Measurements from ENCODE around the gene SETD6.

The SETD6 gene, protein sequence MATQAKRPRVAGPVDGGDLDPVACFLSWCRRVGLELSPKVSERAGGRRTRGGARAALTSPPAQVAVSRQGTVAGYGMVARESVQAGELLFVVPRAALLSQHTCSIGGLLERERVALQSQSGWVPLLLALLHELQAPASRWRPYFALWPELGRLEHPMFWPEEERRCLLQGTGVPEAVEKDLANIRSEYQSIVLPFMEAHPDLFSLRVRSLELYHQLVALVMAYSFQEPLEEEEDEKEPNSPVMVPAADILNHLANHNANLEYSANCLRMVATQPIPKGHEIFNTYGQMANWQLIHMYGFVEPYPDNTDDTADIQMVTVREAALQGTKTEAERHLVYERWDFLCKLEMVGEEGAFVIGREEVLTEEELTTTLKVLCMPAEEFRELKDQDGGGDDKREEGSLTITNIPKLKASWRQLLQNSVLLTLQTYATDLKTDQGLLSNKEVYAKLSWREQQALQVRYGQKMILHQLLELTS

DNA sequence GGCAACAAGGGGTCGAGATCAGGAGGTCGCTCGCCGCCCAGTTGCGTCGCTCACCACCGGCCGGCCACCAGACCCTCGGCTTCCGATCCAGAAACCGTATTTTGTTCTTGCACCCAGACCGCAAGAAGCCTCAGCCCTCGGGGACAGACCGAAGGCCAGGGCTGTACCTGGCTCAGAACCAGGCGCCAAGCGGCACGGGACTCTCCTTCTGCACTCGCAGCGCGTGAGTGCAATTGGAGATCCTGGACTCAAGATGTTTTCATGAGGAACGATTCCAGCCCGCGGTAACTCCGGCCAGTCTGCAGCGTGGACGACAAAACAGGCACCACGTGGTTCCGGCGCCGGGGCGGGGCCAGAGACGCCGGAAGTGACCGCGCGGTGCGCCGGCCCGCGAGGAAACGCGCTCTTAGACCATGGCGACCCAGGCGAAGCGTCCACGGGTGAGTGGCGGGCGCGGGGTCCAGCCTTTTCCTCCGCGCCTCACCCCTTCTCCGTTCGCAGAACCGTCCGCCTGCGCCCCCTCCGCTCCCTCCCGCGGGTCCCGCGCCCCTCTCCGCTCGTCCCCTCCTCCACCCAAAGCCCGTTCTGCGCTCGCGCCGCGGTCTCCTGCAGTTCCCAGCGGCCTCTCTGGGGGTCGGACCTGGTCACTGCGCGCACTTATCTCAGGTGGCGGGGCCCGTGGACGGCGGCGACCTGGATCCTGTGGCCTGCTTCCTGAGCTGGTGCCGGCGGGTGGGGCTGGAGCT, at the start of gene SETD6:
Gene SETD6 (plus strand): TSS at position 393 of the 746 bp plus-strand sequence. CDS start 21 bp downstream, at position 414.
- in situ Hi-C loops (cut with MboI; ENCODE audit: low sequenced_read_pairs): no loop called here

DNA sequence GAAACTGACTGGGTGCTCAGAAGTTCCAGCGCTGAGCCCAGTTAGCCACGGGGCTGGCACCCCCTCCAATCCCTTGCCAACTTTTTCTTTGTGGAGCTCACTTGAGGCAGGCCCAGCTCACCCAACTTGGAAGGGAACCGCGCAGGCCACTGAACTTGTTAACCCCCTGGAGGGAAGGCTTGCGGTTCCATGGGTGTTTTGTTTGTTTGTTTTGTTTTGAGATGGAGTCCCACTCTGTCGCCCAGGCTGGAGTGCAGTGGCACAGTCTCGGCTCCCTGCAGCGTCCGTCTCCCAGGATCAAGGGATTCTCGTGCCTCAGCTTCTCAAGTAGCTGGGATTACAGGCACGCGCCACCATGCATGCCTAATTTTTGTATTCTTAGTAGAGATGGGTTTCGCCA, 49.5 kb upstream of the SETD6 start:
- in situ Hi-C loops (cut with MboI; ENCODE audit: low sequenced_read_pairs): no loop called here

DNA sequence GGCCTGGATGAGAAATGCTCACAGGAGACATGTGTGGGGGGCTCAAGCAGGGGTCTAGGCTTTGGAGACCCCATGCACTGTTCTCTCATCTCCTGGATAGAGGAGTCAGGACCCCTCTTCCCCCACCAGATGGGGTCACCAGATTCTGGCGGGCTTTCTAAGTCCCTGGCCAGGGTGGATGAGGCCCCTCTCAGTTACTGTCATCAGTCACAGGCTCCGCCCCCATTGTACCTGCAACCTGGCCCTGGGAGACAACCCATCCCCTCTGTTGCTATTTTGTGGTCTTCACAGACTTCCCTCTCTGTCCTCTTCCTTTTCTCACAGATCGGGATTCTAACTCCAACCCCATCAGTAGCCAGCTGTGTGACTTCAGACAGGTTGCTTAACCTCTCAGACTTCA, 48.9 kb upstream of the SETD6 start:
- in situ Hi-C loops (cut with MboI; ENCODE audit: low sequenced_read_pairs): no loop called here

DNA sequence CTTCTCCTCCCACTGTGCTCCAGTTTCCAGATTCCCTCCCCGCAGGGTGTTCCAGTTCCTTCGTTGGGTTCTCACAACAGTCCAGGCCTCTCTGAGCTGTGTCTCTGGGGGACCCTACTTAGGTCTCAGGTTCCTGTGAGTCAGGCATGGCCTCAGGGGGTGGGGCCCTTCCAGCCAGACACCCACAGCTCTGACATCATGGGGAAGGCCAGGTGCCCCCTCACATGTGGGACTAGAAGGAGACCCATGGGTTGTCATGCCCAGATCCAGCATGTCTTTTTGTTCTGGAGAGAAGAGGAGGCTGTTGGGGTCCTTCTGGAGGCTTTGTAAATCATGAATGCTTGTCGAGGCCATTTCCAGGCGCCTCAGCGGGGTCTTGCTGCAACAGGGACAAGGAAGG, 47.4 kb upstream of the SETD6 start:
- in situ Hi-C loops (cut with MboI; ENCODE audit: low sequenced_read_pairs): no loop called here

DNA sequence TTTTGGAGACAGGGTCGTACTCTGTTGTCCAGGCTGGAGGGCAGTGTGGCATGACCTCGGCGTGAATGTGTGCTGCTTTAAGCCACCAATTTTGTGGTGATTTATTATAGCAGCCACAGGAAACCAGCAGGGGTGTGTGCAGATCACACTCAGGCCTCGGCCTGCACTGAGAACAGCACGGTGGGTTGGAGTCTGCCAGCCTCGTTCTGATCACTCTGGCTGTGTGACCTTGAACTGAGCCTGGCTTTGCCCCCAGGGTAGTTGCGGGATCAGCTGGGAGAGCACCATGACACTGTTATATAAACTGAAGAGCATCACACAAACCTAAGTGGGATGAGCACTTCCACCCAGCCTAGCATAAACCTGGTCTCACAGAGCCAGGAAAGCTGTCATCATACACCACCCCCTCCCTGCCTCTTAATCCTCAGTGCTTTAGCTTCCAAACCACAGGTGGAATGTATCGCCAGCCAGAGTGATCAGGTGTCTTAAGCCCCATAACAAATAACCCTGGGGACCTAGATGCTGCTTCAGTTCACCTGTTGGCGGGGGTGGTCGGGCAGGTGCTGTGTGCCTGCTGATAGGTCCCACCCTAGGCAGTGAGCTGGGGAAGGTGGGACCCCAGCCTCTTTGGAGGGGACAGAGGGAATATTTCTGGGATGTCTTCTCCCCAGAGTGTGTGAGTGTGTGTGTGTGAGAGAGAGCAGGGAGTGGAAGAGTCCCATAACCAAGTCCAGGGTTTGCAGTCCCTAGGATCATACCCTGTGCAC, 43.9 kb upstream of the SETD6 start:
- in situ Hi-C loops (cut with MboI; ENCODE audit: low sequenced_read_pairs): no loop called here

DNA sequence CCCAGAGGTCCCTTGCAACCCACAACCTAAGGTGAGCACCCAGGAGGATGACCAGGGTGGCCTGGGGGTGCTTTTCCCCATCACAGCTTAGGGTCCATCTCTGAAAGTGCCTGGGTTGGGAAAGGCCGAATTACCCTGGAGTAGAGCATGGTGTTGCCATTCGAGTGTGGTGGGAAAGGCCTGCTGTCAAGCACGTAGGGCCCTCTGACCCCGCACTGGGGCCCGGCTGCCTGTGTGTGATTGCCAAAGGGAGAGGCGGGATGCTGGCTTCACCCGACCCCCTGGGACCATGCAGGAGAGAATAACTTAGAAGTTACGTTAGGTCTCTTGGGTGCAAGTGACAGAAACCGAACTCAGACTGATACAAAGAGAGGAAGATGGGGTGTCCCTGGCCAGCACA, 43.1 kb upstream of the SETD6 start:
- in situ Hi-C loops (cut with MboI; ENCODE audit: low sequenced_read_pairs): no loop called here

DNA sequence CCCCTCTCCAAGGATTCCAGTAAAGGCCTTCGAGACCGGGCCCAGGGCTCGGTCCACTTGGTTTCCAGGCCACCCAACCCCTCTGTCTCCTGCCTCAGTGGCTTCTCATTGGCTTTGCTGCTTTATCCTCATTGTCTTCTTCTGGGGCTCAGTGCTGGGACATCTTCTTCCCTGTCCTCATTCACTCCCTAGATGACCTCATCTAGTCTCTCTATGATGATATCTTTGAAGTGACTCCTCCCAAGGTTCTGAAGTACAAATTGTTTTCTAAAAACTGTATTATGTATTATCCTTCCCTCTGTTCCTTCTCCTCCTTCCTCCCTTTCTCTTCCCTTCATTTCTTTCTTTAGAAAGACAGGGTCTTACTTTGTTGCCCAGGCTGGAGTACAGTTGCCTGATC, 42.5 kb upstream of the SETD6 start:
- in situ Hi-C loops (cut with MboI; ENCODE audit: low sequenced_read_pairs): no loop called here

DNA sequence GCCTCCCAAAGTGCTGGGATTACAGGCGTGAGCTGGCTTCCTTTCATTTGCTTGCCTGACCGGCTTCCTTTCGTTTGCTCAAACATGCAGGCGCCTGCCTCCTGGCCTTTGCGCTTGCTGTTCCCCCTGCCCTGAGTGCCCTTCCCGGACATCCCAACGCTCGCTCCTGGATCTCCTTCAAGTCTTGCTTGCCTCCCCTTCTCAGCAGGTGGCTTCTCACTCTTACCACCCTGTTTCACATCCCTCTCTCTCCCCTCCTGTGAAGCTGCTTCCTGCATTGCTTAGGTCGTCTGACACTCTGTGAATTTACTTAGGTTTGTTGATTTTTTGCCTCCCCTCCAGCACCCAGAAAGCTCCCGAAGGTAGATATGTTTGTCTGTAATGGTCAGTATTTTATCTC, 41.0 kb upstream of the SETD6 start:
- in situ Hi-C loops (cut with MboI; ENCODE audit: low sequenced_read_pairs): no loop called here

DNA sequence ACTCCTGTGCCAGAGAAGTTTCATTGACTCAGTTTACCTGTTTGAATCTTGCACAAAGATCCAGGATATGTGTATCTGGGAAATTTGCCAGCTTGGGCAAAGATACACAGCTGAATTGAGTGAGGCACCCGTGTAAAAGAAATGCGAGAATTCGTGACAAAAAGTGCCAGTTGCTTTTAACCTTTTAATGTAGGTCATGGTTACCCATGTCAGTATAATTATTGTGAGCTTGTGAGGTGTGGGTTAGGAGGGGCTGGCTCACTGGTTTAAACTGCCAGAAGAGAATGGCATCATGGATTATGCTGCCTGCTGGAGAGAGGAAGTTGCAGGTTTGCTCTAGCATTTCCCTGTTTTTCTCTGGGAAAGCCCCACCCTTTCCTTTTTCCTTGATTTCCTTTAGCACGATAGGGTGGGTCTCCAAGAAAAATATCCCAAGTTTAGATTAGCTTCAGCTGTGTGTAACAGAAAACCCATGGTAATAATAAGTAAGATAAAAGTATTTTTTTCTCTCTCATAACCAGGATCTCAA, 40.2 kb upstream of the SETD6 start:
- in situ Hi-C loops (cut with MboI; ENCODE audit: low sequenced_read_pairs): no loop called here

DNA sequence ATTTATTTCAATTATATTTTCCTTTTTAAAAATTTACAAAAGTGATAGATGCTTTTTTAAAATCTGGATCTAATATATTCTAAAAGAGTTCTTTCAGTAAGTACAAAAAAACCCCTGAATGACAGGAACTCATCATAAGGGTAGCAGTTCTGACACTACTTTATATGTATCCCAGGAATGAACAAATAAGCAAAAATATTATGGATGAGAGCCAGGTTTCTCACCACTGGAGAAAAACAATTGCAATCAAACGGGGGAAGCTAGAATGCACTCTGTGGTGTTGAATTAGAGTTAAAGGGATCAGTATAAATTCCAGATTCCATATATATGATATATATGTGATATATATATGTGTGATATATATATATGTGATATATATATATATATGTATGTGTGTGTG, 38.5 kb upstream of the SETD6 start:
- in situ Hi-C loops (cut with MboI; ENCODE audit: low sequenced_read_pairs): no loop called here

DNA sequence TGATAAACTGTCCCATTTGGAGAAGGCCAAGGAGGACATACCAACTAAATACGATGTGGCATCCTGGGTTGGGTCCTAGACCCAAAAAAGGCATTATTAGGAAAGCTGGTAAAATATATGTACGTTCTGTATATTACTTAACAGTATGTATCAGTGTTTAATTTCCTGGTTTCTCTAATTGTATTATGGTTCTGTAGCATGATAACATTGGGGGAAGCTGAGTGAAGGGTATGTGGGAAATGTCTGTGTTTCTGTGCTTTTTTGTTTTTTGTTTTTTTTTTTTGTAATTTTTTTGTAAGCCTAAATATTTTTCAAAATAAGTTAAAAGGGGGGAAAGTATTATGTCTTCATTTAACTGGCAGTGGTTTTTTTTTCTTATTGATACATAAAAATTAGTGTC, 36.9 kb upstream of the SETD6 start:
- in situ Hi-C loops (cut with MboI; ENCODE audit: low sequenced_read_pairs): no loop called here

DNA sequence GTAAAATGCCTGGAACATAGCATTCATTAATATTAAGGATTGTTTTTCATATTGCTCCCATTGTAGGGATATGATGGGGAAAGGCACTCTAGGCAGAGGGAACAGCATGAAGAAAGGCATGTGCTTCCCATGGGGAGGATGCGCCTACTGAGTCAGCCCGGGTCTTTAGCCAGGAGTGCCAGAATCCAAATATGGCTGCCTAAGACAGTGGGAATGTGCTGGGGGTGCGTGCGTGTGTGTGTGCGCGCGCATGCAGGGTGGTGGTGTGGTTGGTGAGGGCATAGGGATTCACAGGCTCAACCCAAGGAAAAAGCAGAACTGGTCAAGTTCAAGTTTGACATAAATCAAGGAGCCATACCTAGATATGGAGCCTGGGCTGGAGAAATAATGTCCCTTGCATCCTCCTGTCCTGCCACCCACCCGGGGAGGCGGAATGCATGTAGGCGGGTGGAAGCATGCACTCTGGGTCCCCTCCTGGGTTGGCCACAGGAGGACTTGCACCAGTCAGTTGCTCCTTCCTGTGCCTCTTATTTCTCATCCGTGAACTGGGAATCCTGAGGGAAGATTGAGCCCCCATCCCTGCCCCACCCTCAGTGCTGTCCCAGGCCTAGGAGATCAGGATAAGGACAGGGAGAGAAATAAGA, 34.0 kb upstream of the SETD6 start:
- in situ Hi-C loops (cut with MboI; ENCODE audit: low sequenced_read_pairs): no loop called here

DNA sequence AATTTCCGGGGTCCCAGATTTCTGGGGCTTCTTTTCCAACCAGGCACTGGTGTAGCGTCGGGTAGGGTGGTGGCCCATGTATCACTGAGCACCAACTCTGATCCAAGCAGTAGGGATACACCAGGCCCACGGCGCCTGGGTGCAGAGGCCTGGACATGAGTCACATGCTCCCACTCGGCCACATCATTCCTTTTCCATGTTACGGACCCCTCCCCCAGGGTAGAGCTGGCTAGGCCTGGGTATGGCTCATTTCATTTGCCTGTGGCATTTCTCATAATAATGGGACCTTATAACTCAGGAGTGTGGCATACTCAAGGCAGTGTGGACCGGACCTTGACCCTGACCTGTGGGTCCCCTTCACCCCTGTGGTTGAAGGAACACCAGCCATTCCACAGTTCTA, 33.4 kb upstream of the SETD6 start:
- in situ Hi-C loops (cut with MboI; ENCODE audit: low sequenced_read_pairs): no loop called here

DNA sequence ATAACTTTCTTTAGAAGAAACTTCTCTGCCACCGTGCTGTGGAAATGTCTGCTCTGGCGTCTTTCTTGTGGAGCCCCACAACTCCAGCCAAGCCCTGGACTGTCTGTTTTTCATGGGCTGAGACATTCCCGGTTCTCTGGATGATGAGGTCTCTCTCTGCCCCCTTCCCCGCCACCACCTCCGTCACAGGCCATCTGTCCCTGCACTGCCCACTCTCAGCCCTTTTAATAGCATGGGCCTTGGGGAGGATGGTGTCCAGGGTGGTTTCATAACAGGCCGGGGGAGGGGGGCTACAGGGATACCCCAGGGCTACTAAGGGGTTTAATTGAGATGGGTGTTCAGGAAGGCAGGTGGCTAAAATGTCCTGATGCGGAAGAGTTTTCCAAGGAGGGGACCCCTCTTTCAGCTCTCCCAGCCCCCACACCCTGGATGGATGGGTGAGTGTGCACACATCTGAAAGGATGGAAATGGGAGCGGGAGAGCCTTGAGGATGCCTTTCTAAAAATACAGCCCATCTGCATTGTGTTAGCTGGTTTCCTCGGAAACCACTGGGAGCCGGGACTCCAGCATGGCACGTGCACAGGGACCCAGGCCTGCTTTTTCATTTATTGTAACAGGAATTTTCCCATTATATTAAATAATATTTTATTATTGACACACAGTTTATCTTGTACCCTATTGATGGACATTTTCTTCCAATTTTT, 30.0 kb upstream of the SETD6 start:
- in situ Hi-C loops (cut with MboI; ENCODE audit: low sequenced_read_pairs): no loop called here

DNA sequence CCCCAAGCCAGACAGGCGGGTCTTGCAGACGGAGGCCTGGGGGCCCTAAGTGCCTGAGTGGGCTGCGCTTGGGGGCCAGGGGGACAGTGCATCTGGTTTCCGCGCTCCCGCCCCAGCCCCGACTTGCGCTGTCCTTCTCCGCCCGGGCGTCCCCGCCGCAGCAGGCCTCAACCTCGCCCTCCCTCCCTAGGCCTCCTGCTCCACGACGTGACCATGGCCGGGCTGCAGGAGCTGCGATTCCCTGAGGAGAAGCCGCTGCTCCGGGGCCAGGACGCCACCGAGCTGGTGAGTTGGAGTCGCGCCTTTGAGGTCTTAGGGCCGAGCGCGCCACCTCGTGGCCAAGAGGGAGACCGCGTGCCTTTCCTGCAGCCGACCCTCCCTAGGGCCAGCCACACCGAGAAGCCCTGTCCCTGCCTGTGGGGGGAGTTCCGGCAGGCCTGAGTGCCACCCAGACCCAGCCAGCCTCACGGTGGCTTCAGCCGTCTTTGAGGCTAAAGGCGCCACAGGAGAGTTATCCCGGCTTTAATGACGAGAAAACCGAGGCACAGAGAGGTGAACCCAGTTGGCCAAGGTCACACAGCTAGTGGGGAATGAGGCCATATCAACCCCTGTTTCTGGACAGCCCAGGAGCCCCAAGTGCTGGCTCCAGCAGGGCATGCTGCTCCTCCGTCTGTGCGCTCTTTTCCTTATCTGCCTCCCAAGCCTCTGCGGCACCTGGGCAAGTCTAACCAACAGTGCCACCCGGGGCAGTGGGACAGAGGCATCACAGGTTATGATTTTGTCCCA, 27.6 kb upstream of the SETD6 start:
- in situ Hi-C loops (cut with MboI; ENCODE audit: low sequenced_read_pairs): no loop called here

DNA sequence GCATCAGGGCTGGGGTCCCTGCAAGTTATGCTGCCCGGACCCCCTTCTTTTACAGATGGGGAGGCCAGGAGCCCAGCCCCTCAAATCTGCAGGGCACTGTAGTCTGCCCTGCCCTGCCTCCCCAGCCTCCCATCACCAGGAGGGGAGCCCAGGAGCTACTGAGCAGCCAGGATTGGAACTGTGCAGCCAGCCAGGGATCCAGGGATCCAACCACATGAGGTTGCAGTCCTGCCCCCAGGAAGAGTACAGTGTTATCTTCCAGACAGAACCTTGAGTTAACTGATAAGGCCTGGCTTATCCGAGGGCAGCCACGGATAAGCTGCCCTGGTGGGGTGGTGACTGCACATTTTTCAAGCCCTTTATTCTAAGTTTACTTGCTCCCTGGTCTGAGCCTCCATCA, 26.8 kb upstream of the SETD6 start:
- in situ Hi-C loops (cut with MboI; ENCODE audit: low sequenced_read_pairs): no loop called here

DNA sequence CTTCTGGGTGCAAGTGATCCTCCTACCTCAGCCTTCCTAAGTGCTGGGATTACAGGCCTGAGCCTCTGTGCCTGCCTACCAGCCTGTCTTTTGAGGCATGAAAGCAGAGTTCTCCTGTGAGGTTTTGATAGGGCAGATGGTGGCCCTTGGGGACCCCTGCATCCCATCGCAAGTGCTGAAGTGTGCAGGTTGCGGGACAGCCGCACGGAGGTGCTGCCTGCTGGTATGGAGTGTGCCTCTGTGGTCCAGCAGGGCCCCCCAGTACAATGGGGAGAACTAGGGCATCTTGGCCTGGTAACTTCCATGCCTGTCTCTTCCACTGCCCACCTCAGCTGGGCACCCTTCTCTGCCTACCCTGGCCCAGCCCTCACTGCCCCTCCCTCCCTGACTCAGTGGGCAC, 25.3 kb upstream of the SETD6 start:
- in situ Hi-C loops (cut with MboI; ENCODE audit: low sequenced_read_pairs): loop anchor here (5.0 kb wide), 1 partner anchor 158 kb away; no protein-coding TSS in a partner anchor

DNA sequence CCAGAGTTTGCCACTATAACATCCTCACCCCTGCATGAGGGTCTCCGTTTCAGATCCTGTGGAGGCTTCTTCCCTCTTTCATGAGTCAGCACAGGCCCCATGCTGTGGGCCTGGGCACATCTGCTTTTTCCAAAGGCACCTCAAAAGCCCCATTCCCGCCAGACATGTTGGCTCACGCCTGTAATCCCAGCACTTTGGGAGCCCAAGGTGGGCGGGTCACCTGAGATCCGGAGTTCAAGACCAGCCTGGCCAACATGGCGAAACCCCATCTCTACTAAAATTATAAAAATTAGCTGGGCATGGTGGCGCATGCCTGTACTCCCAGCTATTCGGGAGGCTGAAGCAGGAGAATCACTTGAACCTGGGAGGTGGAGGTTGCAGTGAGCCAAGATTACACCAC, 24.8 kb upstream of the SETD6 start:
- in situ Hi-C loops (cut with MboI; ENCODE audit: low sequenced_read_pairs): loop anchor here (5.0 kb wide), 1 partner anchor 158 kb away; no protein-coding TSS in a partner anchor

DNA sequence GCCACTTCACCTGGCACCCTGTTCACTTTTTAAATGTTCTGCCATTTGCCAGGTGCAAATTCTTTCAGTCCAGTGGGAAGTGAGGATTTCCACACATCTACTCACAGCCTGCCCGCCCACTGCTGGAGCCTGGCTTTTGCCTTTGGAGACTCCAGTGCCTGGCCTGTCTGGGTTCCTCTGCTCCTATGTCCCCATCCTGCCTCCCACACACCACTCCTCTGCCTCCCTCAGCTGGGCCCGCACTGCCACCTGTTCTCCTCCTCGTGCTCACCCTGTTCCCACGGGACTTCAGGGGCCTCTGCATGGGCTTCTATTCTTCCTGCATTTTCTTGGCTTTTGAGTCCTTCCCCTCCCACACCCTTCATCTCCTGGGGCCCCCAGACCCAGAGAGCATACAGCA, 23.3 kb upstream of the SETD6 start:
- in situ Hi-C loops (cut with MboI; ENCODE audit: low sequenced_read_pairs): loop anchor here (5.0 kb wide), 1 partner anchor 160 kb away; no protein-coding TSS in a partner anchor
